GM13976 (cell line): ENCODE results near the gene DARS2.

Experiments
- DNase-seq: peaks from one replicate; pipeline ENCODE4 v3.0.0; 2012; ENCODE audit warnings: low spot score
- in situ Hi-C: fragments of 300-500 bp; cut with MboI; formaldehyde crosslinking; loops from one replicate; pipeline ENCODE4 v1.12.0; 2022; ENCODE audit warnings: low sequenced_read_pairs, mixed read lengths, inconsistent platforms; ENCODE audit not compliant: unreplicated experiment
- TF ChIP-seq, protein P1 (sequence below): IDR thresholded peaks from 2 replicates; pipeline ENCODE4 v1.5.1; 2012; ENCODE audit warnings: borderline replicate concordance, mild to moderate bottlenecking; ENCODE audit not compliant: insufficient read depth; ENCODE audit errors: extremely low read depth, missing control alignments, control extremely low read depth

DARS2 gene

DNA sequence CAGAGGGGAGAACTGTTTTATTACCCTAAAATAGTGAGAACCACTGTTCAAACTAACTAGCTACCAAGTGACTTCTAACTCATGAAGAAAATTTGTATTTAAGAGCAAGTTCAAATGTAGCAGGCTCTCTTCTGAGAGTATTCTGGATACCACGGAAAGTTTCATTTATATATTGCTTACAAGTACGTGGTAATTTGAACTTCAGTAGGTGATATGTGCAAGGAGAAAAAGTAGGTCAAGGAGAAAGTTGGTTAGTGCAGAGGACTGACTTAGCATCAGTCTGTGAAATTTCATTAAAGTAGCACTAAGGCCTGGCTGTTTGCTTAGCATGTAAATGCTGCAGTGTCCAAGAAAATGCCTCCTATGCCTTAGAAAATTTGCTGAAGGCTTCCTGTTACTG is 76.0 kb downstream of the DARS2 start:
- in situ Hi-C loops: no loop called here
- TF ChIP-seq, protein P1, sequence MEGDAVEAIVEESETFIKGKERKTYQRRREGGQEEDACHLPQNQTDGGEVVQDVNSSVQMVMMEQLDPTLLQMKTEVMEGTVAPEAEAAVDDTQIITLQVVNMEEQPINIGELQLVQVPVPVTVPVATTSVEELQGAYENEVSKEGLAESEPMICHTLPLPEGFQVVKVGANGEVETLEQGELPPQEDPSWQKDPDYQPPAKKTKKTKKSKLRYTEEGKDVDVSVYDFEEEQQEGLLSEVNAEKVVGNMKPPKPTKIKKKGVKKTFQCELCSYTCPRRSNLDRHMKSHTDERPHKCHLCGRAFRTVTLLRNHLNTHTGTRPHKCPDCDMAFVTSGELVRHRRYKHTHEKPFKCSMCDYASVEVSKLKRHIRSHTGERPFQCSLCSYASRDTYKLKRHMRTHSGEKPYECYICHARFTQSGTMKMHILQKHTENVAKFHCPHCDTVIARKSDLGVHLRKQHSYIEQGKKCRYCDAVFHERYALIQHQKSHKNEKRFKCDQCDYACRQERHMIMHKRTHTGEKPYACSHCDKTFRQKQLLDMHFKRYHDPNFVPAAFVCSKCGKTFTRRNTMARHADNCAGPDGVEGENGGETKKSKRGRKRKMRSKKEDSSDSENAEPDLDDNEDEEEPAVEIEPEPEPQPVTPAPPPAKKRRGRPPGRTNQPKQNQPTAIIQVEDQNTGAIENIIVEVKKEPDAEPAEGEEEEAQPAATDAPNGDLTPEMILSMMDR: no peak
- no peak for DNase-seq

DNA sequence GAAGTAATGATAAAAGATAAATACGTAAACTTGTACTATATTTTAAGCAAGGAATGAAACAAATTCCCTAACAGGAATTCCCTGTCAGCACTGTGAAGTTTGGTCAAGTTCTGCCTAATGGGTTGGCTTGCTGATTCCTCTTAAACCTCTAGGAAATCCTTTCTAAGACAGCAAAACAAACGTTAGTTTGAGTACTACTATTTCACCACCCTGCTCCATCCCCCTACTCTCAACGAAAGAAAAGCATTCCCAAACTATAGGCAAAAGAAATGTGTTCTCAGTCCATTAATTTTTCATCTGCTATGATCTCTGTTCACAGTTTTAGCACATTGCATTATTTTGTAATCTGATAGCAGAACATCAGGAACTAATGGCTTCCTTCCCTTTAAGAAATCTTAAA is 76.5 kb downstream of the DARS2 start:
- TF ChIP-seq, protein P1: no peak
- no peak for DNase-seq
- in situ Hi-C loops: no loop called here

DNA sequence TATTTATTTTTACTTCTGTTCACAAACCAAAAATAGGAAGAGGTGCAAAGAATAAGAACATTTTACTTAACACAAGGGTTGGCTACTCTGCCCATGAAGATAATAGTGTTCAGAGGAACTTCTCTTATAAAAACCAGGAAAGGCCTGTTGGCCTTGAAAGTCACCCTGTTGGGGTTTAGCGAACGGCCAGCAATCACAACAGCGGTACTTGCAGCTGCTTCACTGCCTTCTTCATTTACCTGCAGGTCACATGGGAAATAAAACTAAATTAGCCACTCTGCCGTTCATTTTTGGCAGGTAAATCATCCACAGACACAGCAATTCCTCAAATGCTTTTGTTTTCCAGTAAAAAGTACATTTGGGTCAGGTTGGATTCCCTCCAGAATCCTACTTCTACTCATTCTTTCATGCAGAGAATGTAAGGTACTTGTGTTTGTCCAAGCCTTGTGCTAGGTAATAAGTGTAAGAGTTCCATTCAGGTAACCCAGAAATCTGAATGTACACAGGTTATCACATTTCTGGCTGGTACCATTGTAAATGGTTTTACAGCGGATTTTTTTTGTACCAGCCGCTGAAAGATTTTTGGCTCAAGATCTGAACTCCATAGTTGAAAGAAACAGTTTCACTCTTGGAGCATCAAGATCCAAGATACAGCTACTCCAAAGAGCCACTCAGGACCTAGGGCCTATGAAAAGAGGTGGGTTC is 79.5 kb downstream of the DARS2 start:
- in situ Hi-C loops: no loop called here
- no peak for DNase-seq
- TF ChIP-seq, protein P1: no peak
